ENCODE results near the gene DDX23.

Gene DDX23

DNA sequence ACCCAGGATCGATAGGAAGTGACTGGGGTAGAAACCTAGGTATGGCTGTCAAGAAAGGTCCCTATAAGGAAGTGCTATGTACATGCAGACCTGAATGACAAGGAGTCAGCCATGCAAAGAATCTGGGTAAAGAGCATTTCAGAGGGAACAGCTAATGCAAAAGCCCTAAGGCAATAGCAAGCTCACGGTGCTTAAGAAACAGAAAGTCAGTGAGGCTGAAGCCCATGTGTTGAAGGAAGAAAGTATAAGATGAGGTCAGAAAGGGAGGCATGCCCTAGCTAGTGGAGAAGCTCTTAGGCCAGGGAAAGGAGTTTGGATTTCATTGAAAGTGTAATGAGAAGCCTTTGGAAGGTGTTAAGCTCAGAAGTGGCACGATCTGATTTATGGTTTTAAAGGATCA is 57.1 kb downstream of the DDX23 start:
- DNase-seq, result no peak

GRCh38 chr12:48793696-48794095 is 58.3 kb downstream of the DDX23 start:
- no peak for DNase-seq

DNA sequence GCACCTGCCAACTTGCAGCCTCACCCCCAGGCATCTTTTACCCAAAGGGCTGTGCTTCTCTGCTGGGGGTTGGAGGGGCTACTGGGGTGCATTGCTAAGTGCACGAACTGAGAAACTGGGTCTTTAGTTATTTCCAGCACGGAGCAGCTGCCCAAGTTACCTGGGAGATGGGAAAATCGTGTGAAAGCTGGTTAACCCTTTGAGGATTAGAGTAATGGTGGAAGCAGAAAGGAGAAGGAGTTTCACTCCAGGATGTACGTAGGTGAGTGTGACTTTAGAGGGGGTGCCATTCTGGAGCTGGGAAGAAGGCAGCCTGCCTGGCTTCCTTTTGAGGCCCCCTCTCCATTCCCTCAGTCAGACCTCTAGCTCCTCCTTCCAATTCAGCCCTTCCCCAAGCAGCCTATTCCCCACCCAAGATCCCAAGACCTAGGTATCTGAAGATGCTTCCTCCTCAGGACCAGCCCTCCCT is 62.1 kb downstream of the DDX23 start:
- DNase-seq, result no peak

DNA sequence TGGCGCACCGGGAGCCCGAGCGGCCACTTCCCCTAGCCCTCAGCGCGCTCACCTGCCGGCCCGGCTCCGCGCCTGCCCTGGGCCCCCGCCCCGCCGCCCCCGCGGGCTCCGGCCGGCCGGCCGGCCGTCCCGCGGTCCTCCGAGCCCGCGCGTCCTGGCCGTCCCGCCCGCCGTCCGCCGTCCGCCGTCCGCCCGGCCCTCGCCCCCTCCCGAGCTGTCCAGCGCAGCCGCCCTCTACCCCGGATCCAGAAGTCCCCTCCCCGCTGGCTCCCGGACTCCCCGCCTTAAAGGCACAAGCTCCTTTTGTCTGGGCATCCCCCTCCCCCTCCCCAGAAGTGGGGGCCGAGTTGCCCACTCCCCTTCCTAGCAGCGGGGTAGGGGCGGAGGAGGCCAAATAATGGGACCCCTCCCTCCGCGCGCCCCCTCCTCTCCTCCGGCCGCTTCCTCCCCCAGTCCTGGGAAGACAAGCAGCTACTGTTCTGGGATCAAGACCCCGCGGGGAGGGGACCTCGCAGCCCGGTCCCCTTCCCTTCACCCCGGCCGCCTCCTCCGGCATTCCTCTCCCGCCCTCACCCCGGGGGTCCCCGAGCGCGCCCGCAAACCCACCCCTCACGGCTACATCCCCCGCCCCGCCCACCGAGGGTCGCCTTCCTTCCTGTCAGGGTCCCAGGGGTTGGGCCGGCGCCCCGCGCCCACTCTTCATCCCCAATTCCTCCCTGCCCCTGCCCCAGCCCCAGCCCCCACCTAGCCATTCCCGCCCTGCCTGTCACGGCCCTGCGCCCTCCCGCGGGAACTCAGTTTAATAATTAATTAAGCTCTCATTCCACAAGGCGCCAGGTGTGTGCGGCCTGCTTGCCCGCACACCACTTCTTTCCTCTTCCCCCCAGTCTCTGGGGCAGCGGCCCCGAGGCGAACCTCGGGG is 62.8 kb downstream of the DDX23 start, which contains the start of gene ADCY6:
Gene ADCY6, minus strand, starts transcription at position 236 of the 922 bp plus-strand sequence. CDS start 5,655 bp downstream, outside the sequence.
- DNase-seq, result no peak

GRCh38 chr12:48788524-48788853 is 63.5 kb downstream of the DDX23 start:
- DNase-seq, result no peak

- no peak for DNase-seq
Measured at GRCh38 chr12:48787791-48788523, 64.0 kb downstream of the DDX23 start.

DNA sequence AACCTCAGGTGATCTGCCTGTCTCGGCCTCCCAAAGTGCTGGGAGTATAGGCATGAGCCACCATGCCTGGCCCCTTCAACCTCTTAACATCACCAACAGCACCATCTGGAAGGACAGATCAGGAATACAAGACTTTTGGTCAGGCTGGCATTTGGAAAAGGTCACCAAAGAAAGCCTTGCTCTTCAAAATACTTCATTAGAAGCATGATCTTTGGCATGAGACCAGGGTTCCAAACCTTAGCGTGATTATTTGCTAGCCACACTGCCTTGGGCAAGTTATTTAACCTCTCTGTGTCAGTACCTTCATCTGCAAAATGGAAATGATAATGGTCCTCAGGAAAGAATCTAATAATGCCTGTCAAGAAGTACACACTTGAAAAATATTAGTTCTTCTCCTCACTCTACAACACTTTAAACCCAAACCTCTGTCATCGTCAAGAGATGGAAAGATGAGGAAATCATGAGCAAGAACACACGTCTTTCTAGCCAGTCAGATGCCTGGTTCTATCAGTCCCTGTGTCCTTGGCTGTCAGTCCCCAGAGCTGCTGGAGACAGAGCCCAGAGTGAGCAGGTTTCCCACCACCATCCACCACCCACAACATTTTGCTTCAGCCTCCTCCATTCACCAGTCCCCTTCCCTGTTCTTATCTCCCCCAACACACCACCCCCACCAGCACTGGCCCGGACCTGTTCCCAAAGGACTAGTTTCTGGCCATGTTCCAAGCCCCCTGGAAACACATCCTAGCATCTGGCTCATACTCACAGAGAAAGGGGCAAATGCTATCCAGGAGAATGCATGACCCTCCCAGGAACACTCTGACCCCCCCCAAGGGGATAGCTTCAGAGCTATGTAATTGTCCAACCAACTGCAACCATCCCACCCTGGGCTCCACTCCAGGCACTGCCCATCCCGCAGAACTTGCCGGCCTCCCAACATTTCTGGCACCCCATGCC is 65.1 kb downstream of the DDX23 start:
- DNase-seq, result no peak

DNA sequence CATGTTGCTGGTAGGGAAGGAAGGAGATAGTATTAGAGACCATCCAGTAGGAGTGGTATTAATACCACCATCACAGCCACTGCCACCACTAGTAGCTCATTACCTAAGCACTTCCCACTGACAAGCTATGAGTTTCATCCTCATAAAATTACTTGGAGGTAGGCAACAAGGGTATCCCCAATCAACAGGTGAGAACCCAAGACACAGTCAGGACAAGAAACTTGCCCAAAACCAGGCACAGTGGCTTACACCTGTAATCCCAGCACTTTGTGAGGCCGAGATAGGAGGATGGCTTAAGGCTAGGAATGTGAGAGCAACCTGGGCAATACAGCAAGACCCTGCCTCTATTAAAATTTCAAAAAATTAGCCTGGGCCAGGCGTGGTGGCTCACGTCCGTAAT is 68.5 kb downstream of the DDX23 start:
- DNase-seq, result no peak

DNA sequence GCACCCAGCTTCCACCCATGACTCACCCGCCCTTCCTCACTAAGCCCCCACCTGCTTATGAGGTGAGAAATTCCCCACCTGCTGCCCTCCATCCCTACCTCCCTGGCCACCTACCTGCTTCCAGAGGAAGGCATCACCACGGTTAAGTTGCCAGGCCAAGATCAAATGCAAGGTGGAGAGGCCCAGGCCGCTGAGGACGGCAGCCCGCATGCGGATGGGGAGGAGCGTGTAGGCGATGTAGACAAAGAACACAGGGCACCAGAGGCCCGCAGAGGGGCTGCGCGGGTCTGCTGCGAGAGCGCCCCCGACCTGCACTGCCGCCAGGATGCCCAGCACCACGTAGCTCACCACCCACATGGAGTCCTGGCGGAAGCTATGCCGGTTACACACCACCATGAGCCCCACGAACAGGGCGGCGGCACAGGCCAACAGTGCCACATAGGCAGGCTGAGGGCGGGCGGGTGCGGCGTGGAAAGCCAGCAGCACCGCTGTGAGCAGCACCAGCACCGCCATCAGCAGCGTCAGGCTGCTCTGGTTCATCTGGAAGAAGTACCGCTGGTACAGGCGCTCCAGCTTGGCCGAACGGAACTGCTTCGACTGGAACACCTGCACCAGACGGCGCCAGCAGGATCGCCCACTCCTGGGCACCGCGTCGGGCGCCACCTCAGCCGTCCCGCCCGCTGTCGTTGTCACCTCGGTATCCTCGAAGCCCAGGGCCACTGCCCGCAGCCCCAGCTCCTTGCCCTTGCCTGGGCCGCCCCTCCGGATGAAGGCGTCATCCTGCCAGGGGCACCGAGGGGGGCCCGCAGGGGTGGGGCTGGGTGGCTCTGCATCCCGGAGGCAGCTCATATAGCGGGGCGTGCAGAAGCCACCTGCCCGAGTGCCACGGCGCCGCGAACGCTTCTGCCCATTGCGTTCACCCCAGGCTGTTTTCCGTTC is 69.2 kb downstream of the DDX23 start:
- DNase-seq, result no peak

GRCh38 chr12:48781750-48782456 is 70.1 kb downstream of the DDX23 start:
- DNase-seq, result no peak

GRCh38 chr12:48780381-48781025 is 71.5 kb downstream of the DDX23 start:
- no peak for DNase-seq

- no peak for DNase-seq
Measured at GRCh38 chr12:48779869-48780268, 72.1 kb downstream of the DDX23 start.
